ENCODE data around the gene SPATA16.

DNA sequence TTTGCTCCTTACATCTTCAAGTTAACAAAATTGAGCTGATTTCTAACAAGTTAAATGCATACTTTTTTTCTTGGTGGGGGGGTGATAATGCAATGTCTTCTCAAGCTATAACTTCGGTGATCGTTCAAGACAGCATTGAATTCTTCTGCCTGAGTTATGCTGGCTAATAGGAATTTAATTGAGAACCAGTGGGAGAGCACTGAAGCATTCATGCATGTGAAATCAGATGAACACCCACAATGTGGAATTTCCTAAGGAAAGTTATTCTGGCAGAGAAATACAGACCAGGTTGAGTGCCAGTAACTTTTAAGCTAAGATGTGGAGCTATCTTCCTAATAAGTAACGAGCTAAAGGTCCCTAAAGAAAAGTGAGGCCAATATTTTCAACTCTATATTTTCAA is 3.0 kb downstream of the SPATA16 start:
- no peak for TF ChIP-seq FOXP2 (optimal IDR thresholded peaks at IDR 0.05; ENCODE audit: control extremely low read depth, extremely low read length, insufficient read depth)
- TF ChIP-seq POLR2AphosphoS5 (IDR thresholded peaks at IDR 0.05; ENCODE audit: borderline replicate concordance, low read depth, low read length), result no peak
